SK-N-SH treated with all-trans-retinoic acid at 6 μM for 48 hours (cell line): ENCODE results near the gene CDC42BPB.

Source experiments
- ATAC-seq: fragments of 200-7000 bp; cut with Tn5 transposase; 3 replicates; pipeline ENCODE4 v1.9.1; 2020; ENCODE audit warnings: mild to moderate bottlenecking, moderate library complexity
- ARNTL ChIP-seq: fragments of 450-650 bp; formaldehyde crosslinking; IDR thresholded peaks from 2 replicates; pipeline ENCODE4 v1.5.0; 2020; ENCODE audit warnings: low read depth, mild to moderate bottlenecking, moderate library complexity, borderline replicate concordance
- BACH2 ChIP-seq: fragments of 250-450 bp; sonication (Bioruptor Pico); IDR thresholded peaks from 2 replicates; pipeline ENCODE4 v1.9.0; 2021; ENCODE audit warnings: mild to moderate bottlenecking, borderline replicate concordance
- CREB5 ChIP-seq: fragments of 250-450 bp; sonication (Bioruptor Pico); IDR thresholded peaks from 2 replicates; pipeline ENCODE4 v1.5.1; 2020; ENCODE audit warnings: low read depth, mild to moderate bottlenecking, moderate library complexity
- CSDC2 ChIP-seq: fragments of 250-450 bp; sonication (Bioruptor Pico); IDR thresholded peaks from 2 replicates; pipeline ENCODE4 v1.5.0; 2020; ENCODE audit warnings: mild to moderate bottlenecking, moderate library complexity
- CSRNP3 ChIP-seq: fragments of 250-450 bp; sonication (Bioruptor Pico); IDR thresholded peaks from 2 replicates; pipeline ENCODE4 v1.5.1; 2021; ENCODE audit warnings: mild to moderate bottlenecking, moderate library complexity
- ESRRG ChIP-seq: fragments of 250-450 bp; sonication (Bioruptor Pico); IDR thresholded peaks from 2 replicates; pipeline ENCODE4 v1.6.1; 2021; ENCODE audit warnings: mild to moderate bottlenecking
- OSR1 ChIP-seq: fragments of 250-450 bp; sonication (Bioruptor Pico); IDR thresholded peaks from 2 replicates; pipeline ENCODE4 v1.8.0; 2022; ENCODE audit warnings: moderate library complexity, mild to moderate bottlenecking, inconsistent platforms
- PATZ1 ChIP-seq: fragments of 250-450 bp; sonication (Bioruptor Pico); IDR thresholded peaks from 2 replicates; pipeline ENCODE4 v1.8.0; 2020; ENCODE audit warnings: mild to moderate bottlenecking, moderate library complexity, borderline replicate concordance
- POU6F1 ChIP-seq: fragments of 250-450 bp; sonication (Bioruptor Pico); IDR thresholded peaks from 2 replicates; pipeline ENCODE4 v1.8.0; 2021; ENCODE audit warnings: low read depth, mild to moderate bottlenecking, moderate library complexity, borderline replicate concordance
- PPARA ChIP-seq: fragments of 250-450 bp; sonication (Bioruptor Pico); IDR thresholded peaks from 2 replicates; pipeline ENCODE4 v1.5.0; 2020; ENCODE audit warnings: mild to moderate bottlenecking, borderline replicate concordance
- RARB ChIP-seq: fragments of 250-450 bp; sonication (Bioruptor Pico); IDR thresholded peaks from 2 replicates; pipeline ENCODE4 v1.8.0; 2021; ENCODE audit warnings: mild to moderate bottlenecking, moderate library complexity
- SNAI2 ChIP-seq: fragments of 250-450 bp; sonication (Bioruptor Pico); IDR thresholded peaks from 2 replicates; pipeline ENCODE4 v1.5.0; 2020; ENCODE audit warnings: mild to moderate bottlenecking, moderate library complexity
- TCF4 ChIP-seq: fragments of 250-450 bp; sonication (Bioruptor Pico); IDR thresholded peaks from 2 replicates; pipeline ENCODE4 v1.8.0; 2021; ENCODE audit warnings: mild to moderate bottlenecking, moderate library complexity, borderline replicate concordance
- TOX ChIP-seq: fragments of 250-450 bp; sonication (Bioruptor Pico); IDR thresholded peaks from 2 replicates; pipeline ENCODE4 v1.8.0; 2021; ENCODE audit warnings: mild to moderate bottlenecking, moderate library complexity, borderline replicate concordance
- TSHZ2 ChIP-seq: fragments of 250-450 bp; sonication (Bioruptor Pico); IDR thresholded peaks from 2 replicates; pipeline ENCODE4 v1.5.0; 2020; ENCODE audit warnings: mild to moderate bottlenecking, moderate library complexity
- ZC3H10 ChIP-seq: fragments of 250-450 bp; sonication (Bioruptor Pico); IDR thresholded peaks from 2 replicates; pipeline ENCODE4 v1.5.1; 2021; ENCODE audit warnings: mild to moderate bottlenecking, moderate library complexity
- ZFP3 ChIP-seq: fragments of 250-450 bp; sonication (Bioruptor Pico); IDR thresholded peaks from 2 replicates; pipeline ENCODE4 v1.5.0; 2020; ENCODE audit warnings: mild to moderate bottlenecking, moderate library complexity
- ZFP30 ChIP-seq: fragments of 450-650 bp; formaldehyde crosslinking; IDR thresholded peaks from 2 replicates; pipeline ENCODE4 v1.5.0; 2022; ENCODE audit warnings: mild to moderate bottlenecking, moderate library complexity
- ZNF565 ChIP-seq: fragments of 450-650 bp; formaldehyde crosslinking; conservative IDR thresholded peaks from 2 replicates; pipeline ENCODE4 v1.5.0; 2020; ENCODE audit warnings: low read depth, mild to moderate bottlenecking, moderate library complexity
- ZNF70 ChIP-seq: fragments of 450-650 bp; formaldehyde crosslinking; IDR thresholded peaks from 2 replicates; pipeline ENCODE4 v1.5.0; 2020; ENCODE audit warnings: mild to moderate bottlenecking, moderate library complexity
- ZNF8 ChIP-seq: fragments of 450-650 bp; formaldehyde crosslinking; IDR thresholded peaks from 2 replicates; pipeline ENCODE4 v1.5.0; 2020; ENCODE audit warnings: mild to moderate bottlenecking, moderate library complexity

CDC42BPB gene

GRCh38 chr14:102925646-102926045 lies 131.7 kb downstream of the CDC42BPB start:
- TF ChIP-seq ZFP30 (CRISPR knock-in tag), result no peak
- TF ChIP-seq CSDC2, result no peak
- TF ChIP-seq ARNTL (CRISPR knock-in tag), result no peak
- TF ChIP-seq PATZ1 (CRISPR knock-in tag), result no peak
- TF ChIP-seq OSR1 (CRISPR knock-in tag), result no peak
- no peak for TF ChIP-seq ZNF8
- no peak for TF ChIP-seq TCF4 (CRISPR knock-in tag)
- no peak for TF ChIP-seq TSHZ2 (CRISPR knock-in tag)
- no peak for TF ChIP-seq CSRNP3
- TF ChIP-seq RARB (CRISPR knock-in tag), result no peak
- no peak for TF ChIP-seq ESRRG (CRISPR knock-in tag)
- TF ChIP-seq ZC3H10 (CRISPR knock-in tag), result no peak
- TF ChIP-seq PPARA (CRISPR knock-in tag), result no peak
- TF ChIP-seq ZNF565 (CRISPR knock-in tag), result no peak
- no peak for TF ChIP-seq ZFP3
- no peak for TF ChIP-seq SNAI2 (CRISPR knock-in tag)
- no peak for ATAC-seq

- TF ChIP-seq ZC3H10 (CRISPR knock-in tag), result no peak
- TF ChIP-seq TSHZ2 (CRISPR knock-in tag), result no peak
- TF ChIP-seq CREB5 (CRISPR knock-in tag), result no peak
- no peak for TF ChIP-seq ZFP3
- TF ChIP-seq BACH2 (CRISPR knock-in tag), result no peak
- no peak for ATAC-seq
Observed at GRCh38 chr14:102924632-102925588, 132.4 kb downstream of the CDC42BPB start.

GRCh38 chr14:102923925-102924486 lies 133.3 kb downstream of the CDC42BPB start:
- TF ChIP-seq ZNF565 (CRISPR knock-in tag) (no peak), BACH2 (CRISPR knock-in tag) (no peak), POU6F1 (CRISPR knock-in tag) (no peak), ESRRG (CRISPR knock-in tag) (no peak), TOX (no peak), PATZ1 (CRISPR knock-in tag) (no peak), OSR1 (CRISPR knock-in tag) (no peak), ZNF70 (CRISPR knock-in tag) (no peak)
- ATAC-seq, result no peak
